PC-3 (cell line): Measurements from ENCODE around the gene VPS26B. TPM values are rescaled to one million over a fixed set of nuclear protein-coding genes. Genes with fewer than 3 reads are reported as not detected.

Experiments
- ATAC-seq: fragments of 200-7000 bp; cut with Tn5 transposase; 2 replicates; pipeline ENCODE4 v1.9.1; 2020; ENCODE audit warnings: mild to moderate bottlenecking, moderate library complexity
- Bru-seq: library from RNA; stranded (reverse); fragments of 400-500 nt; gene quantifications from one replicate; lab custom pipeline; 2021; lab: Mats Ljungman, UMichigan
- BruChase-seq, 2 experiments: library from RNA; stranded (reverse); fragments of 400-500 nt; gene quantifications; one replicate each; lab custom pipeline; 2021; lab: Mats Ljungman, UMichigan
- BruUV-seq: library from RNA; stranded (reverse); fragments of 400-500 nt; replicated peaks from 2 replicates; lab custom pipeline; 2021; lab: Mats Ljungman, UMichigan
- CTCF ChIA-PET: fragments of 300-600 bp; sonication (Branson Sonifier 250); formaldehyde crosslinking; loops from one replicate; lab custom pipeline; 2022; ENCODE audit warnings: antibody characterized with exemption; lab: Charles Lee
- POLR2A ChIA-PET: fragments of 300-600 bp; sonication (Branson Sonifier 250); formaldehyde crosslinking; loops from one replicate; lab custom pipeline; 2022; ENCODE audit warnings: antibody characterized with exemption; ENCODE audit not compliant: unreplicated experiment; lab: Charles Lee
- DNase-seq: peaks from one replicate; pipeline ENCODE4 v3.0.0-alpha.2; 2015
- H2AFZ ChIP-seq: fragments of 300-600 bp; sonication (generic); 2 replicates; pipeline ENCODE4 v1.6.0; 2016; ENCODE audit warnings: antibody characterized with exemption, low read length
- H3F3A ChIP-seq: fragments of 300-600 bp; sonication (generic); one replicate; pipeline ENCODE4 v1.6.0; 2017; ENCODE audit warnings: antibody characterized with exemption, low read length, control low read depth, mild to moderate bottlenecking; ENCODE audit not compliant: unreplicated experiment
- H3K27ac ChIP-seq: fragments of 300-600 bp; sonication (generic); 2 replicates; pipeline ENCODE4 v1.5.1; 2016; ENCODE audit warnings: mild to moderate bottlenecking, low read length
- H3K27me3 ChIP-seq: fragments of 300-600 bp; sonication (generic); 2 replicates; pipeline ENCODE4 v1.6.1; 2016; ENCODE audit warnings: low read length, mixed read lengths
- H3K36me3 ChIP-seq: fragments of 300-600 bp; sonication (generic); 2 replicates; pipeline ENCODE4 v1.6.1; 2016; ENCODE audit warnings: low read depth, mixed run types, low read length, mixed read lengths
- H3K4me1 ChIP-seq: fragments of 300-600 bp; sonication (generic); 2 replicates; pipeline ENCODE4 v1.5.1; 2016; ENCODE audit warnings: low read length; ENCODE audit not compliant: insufficient read depth
- H3K4me2 ChIP-seq: fragments of 300-600 bp; sonication (generic); 2 replicates; pipeline ENCODE4 v1.6.0; 2016; ENCODE audit warnings: low read length
- H3K4me3 ChIP-seq: fragments of 300-600 bp; sonication (generic); 2 replicates; pipeline ENCODE4 v1.5.1; 2016; ENCODE audit warnings: mild to moderate bottlenecking, low read length, mixed read lengths
- H3K79me2 ChIP-seq: fragments of 300-600 bp; sonication (generic); 2 replicates; pipeline ENCODE4 v1.6.1; 2017; ENCODE audit warnings: low read length, mixed read lengths
- H3K9ac ChIP-seq: fragments of 300-600 bp; sonication (generic); 2 replicates; pipeline ENCODE4 v1.6.0; 2016; ENCODE audit warnings: mild to moderate bottlenecking, low read length
- H3K9me2 ChIP-seq: fragments of 300-600 bp; sonication (generic); replicated peaks from 2 replicates; pipeline ENCODE4 v1.6.1; 2016; ENCODE audit warnings: mixed run types, low read length, mixed read lengths
- H3K9me3 ChIP-seq: fragments of 300-600 bp; sonication (generic); 2 replicates; pipeline ENCODE4 v1.6.1; 2016; ENCODE audit warnings: low read length, mixed read lengths
- H4K20me1 ChIP-seq: fragments of 300-600 bp; sonication (generic); 2 replicates; pipeline ENCODE4 v1.6.1; 2016; ENCODE audit warnings: low read length, mixed read lengths
- EZH2 ChIP-seq: fragments of 300-600 bp; sonication (generic); IDR thresholded peaks from one replicate; pipeline ENCODE4 v1.6.1; 2017; ENCODE audit warnings: antibody characterized with exemption, mild to moderate bottlenecking, low read length; ENCODE audit not compliant: unreplicated experiment
- EZH2phosphoT487 ChIP-seq: fragments of 300-600 bp; sonication (generic); IDR thresholded peaks from 2 replicates; pipeline ENCODE4 v1.6.1; 2018; ENCODE audit warnings: mild to moderate bottlenecking, antibody characterized with exemption, low read length, borderline replicate concordance
- intact Hi-C: fragments of 100-400 bp; cut with micrococcal nuclease; formaldehyde crosslinking; loops from 2 replicates; pipeline ENCODE4 v1.9.0; 2023
- long read RNA-seq: library from polyadenylated mRNA; unstranded; transcript quantifications from one replicate; pipeline ENCODE4 v2.0.0, GENCODE V29; 2021; ENCODE audit not compliant: unreplicated experiment
- total RNA-seq: library from RNA; depleted of rRNA; stranded (reverse); fragments of >200 nt; gene quantifications from 2 replicates; pipeline ENCODE4 v1.2.3, GENCODE V29; 2014; rRNA removed
- TF ChIP-seq, protein P1 (sequence below): fragments of 300-600 bp; sonication (generic); conservative IDR thresholded peaks from 2 replicates; pipeline ENCODE4 v1.5.1; 2017; ENCODE audit warnings: antibody characterized with exemption, low read depth, mild to moderate bottlenecking, low read length

Gene VPS26B
- total RNA-seq (49.2 and 53.9 TPM in 2 replicates), Bru-seq, nascent RNA (percentile 75 among the genes with signal in this experiment), BruChase-seq, experiment 1, labeled RNA remaining after a 6-hour chase (percentile 89 among the genes with signal in this experiment), BruChase-seq, experiment 2, labeled RNA remaining after a 2-hour chase (percentile 86 among the genes with signal in this experiment)
- long read RNA-seq, transcript VPS26B-201 (6 exons, 3,691 nt) = major isoform, 157 of 238 reads
- long read RNA-seq, partial matches to known transcripts = 39 of 238 reads
- long read RNA-seq, other reads (novel, unspliced or antisense) = 41 of 238 reads

GRCh38 chr11:134223836-134224709 is at the start of gene VPS26B, which contains the start of gene NCAPD3:
Gene VPS26B (plus strand): TSS chr11:134224671. CDS start chr11:134225123, 452 bp downstream.
Gene NCAPD3 (minus strand): TSS chr11:134223967. CDS start chr11:134223926, 41 bp downstream.
- DNase-seq = peak; percentile 99
- Histone ChIP-seq H3K9me3 (no peaks in the 10 kb centered on the region), H3K4me1 (peaks cover 30% of the 10 kb centered on the region), H3K36me3 (peaks cover 8% of the 10 kb centered on the region), H3K79me2 (peaks cover 84% of the 10 kb centered on the region), H3K4me2 (peak within 1 kb of the TSS; percentile 97), H3K27ac (peak within 1 kb of the TSS; percentile 76), H3K9me2 (no peaks in the 10 kb centered on the region), H2AFZ (peak within 1 kb of the TSS; percentile 99), H4K20me1 (peaks cover 16% of the 10 kb centered on the region), H3K4me3 (peak within 1 kb of the TSS; percentile 92), H3F3A (no peaks in the 10 kb centered on the region), H3K27me3 (no peaks in the 10 kb centered on the region), H3K9ac (peak within 1 kb of the TSS; percentile 90)
- TF ChIP-seq EZH2phosphoT487 = no peak
- TF ChIP-seq EZH2 = no peak
- TF ChIP-seq, protein P1, sequence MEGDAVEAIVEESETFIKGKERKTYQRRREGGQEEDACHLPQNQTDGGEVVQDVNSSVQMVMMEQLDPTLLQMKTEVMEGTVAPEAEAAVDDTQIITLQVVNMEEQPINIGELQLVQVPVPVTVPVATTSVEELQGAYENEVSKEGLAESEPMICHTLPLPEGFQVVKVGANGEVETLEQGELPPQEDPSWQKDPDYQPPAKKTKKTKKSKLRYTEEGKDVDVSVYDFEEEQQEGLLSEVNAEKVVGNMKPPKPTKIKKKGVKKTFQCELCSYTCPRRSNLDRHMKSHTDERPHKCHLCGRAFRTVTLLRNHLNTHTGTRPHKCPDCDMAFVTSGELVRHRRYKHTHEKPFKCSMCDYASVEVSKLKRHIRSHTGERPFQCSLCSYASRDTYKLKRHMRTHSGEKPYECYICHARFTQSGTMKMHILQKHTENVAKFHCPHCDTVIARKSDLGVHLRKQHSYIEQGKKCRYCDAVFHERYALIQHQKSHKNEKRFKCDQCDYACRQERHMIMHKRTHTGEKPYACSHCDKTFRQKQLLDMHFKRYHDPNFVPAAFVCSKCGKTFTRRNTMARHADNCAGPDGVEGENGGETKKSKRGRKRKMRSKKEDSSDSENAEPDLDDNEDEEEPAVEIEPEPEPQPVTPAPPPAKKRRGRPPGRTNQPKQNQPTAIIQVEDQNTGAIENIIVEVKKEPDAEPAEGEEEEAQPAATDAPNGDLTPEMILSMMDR = no peak
- POLR2A ChIA-PET = interaction anchor here (0.6 to 1.3 kb wide), 3 partner anchors 20 to 82 kb away, joined by 3 to 8 read pairs (median 4); no protein-coding TSS in a partner anchor
- no TSS peak for BruUV-seq
- CTCF ChIA-PET = interaction anchor here (0.7 kb wide), 1 partner anchor 19 kb away, joined by 5 read pairs; no protein-coding TSS in a partner anchor
- intact Hi-C loops = loop anchor here (1.0 kb wide), 2 partner anchors 29 to 42 kb away; partner anchors contain the start of genes ACAD8 and THYN1
- peak; percentile 80 for ATAC-seq

DNA sequence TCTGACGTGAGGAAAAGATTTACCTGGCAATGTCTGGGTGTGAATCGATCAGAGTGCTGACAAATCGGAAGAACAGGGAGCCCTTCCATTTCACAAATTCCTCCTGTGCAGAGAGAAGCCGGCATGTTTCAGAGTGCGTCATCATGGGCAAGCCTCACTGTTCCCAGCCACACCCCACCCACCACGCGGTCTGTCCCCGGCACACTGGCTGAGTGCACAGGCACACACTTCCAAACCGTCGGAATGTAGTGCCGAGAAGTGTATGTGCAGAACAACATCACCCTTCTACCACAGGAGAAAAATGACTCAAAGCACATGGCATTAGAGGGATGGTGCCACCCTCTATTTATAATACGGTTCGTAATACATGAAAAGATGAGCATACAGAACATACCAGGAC is 48.2 kb upstream of the VPS26B start:
- no TSS peak for BruUV-seq

More for the DNA sequence above, 48.2 kb upstream of the VPS26B start:
- ChIA-PET POLR2A (no interaction called here), CTCF (no interaction called here)
- H3K4me3 ChIP-seq = no peak overlapping the region
- no peak overlapping the region for H3K4me2 ChIP-seq
- no peaks in the 10 kb centered on the region for H3K27me3 ChIP-seq
- peaks cover 66% of the 10 kb centered on the region for H3K36me3 ChIP-seq
- intact Hi-C loops = no loop called here
- TF ChIP-seq EZH2phosphoT487 = no peak
- TF ChIP-seq, protein P1 = no peak
- TF ChIP-seq EZH2 = no peak
- H3K4me1 ChIP-seq = no peaks in the 10 kb centered on the region
- H3K9me2 ChIP-seq = no peaks in the 10 kb centered on the region
- no peaks in the 10 kb centered on the region for H3K9me3 ChIP-seq
- no peaks in the 10 kb centered on the region for H3F3A ChIP-seq
- no peak overlapping the region for H2AFZ ChIP-seq
- no peaks in the 10 kb centered on the region for H3K79me2 ChIP-seq
- ATAC-seq (no peak), DNase-seq (no peak)
- H3K27ac ChIP-seq = no peak overlapping the region
- no peaks in the 10 kb centered on the region for H4K20me1 ChIP-seq
- H3K9ac ChIP-seq = no peak overlapping the region
